ENCODE measurements around the gene ZNF784.

GRCh38 chr19:55635334-55635717, 11.0 kb upstream of the ZNF784 start:
- TF ChIP-seq CTCF (IDR thresholded peaks at IDR 0.05; ENCODE audit: low read length), result no peak
- TF ChIP-seq EZH2phosphoT487 (IDR thresholded peaks at IDR 0.05; ENCODE audit: low read length), result no peak
